ENCODE data around the gene KIF5C.

- TF ChIP-seq CTCF (IDR thresholded peaks at IDR 0.05; ENCODE audit: insufficient read depth, low read depth, low read length) (no peak), EZH2 (IDR thresholded peaks at IDR 0.05; ENCODE audit: insufficient read depth, low read length) (no peak)
Observed at GRCh38 chr2:149018981-149019380, 144.0 kb downstream of the KIF5C start.

Measured in astrocyte (in vitro differentiated cells and primary cell).